ENCODE measurements around the gene RCAN3.
"Not testable (repeated sequence)": the region's sequence is repeated elsewhere in the genome, so short reads cannot be mapped to it uniquely, and the experiment has no call there.

The RCAN3 gene

DNA sequence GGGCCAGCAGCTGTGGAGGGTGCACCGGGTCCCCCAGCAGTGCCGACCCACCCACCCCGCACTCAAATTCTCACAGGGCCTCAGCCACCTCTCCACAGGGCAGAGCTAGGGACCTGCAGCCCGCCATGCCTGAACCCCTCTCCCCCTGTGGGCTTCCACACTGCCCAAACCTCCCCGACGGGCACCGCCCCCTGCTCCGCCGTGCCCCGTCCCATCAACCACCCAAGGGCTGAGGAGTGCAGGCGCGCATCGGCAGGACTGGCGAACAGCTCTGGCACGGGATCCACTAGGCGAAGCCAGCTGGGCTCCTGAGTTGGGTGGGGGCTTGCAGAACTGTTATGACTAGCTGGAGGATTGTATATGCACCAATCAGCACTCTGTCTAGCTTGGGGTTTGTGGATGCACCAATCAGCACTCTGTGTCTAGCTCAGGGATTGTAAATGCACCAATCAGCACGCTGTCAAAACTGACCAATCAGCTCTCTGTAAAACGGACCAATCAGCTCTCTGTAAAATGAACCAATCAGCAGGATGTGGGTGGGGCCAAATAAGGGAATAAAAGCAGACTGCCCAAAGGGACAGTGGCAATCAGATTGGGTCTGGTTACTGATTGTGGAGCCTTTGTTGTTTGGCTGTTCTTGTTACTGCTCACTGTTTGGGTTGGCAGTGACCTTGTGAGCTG lies 12.4 kb upstream of the RCAN3 start:
- in situ Hi-C loops (cut with HindIII; ENCODE audit: low pct_unique_long_range_greater_than_20kb, low sequenced_read_pairs), result no loop called here
- no peak for DNase-seq (ENCODE audit: low read depth in 1 of 2, low spot score in 1 of 2)
- no peak for TF ChIP-seq JUND (IDR thresholded peaks at IDR 0.05; ENCODE audit: low read depth)

- peak in 1 of 2 experiments; percentile 7 for DNase-seq (ENCODE audit: low read depth in 1 of 2, low spot score in 1 of 2)
- TF ChIP-seq JUND (IDR thresholded peaks at IDR 0.05; ENCODE audit: low read depth), result no peak
- in situ Hi-C loops (cut with HindIII; ENCODE audit: low pct_unique_long_range_greater_than_20kb, low sequenced_read_pairs), result no loop called here
Measured at GRCh38 chr1:24491577-24492360, 10.9 kb upstream of the RCAN3 start.

- DNase-seq (ENCODE audit: low read depth in 1 of 2, low spot score in 1 of 2); in situ Hi-C loops (cut with HindIII; ENCODE audit: low pct_unique_long_range_greater_than_20kb, low sequenced_read_pairs): not testable (repeated sequence)
Measured at GRCh38 chr1:24492935-24493334, 9.7 kb upstream of the RCAN3 start.

DNA sequence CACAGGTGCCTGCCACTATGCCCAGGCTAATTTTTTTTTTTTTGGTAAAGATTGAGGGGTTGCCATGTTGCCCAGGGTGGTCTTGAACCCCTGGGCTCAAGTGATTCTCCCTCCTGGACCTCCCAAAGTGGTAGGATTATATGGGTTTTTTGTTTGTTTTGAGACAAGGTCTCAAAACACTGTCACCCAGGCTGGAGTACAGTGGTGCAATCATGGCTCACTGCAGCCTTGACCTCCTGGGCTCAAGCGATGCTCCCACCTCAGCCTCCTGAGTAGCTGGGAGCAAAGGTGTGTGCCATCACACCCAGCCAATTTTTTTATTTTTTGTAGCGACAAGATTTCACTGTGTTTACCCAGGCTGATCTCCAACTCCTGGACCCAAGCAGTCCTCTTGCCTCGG lies 8.9 kb upstream of the RCAN3 start:
- in situ Hi-C loops (cut with HindIII; ENCODE audit: low pct_unique_long_range_greater_than_20kb, low sequenced_read_pairs), result no loop called here
- TF ChIP-seq JUND (IDR thresholded peaks at IDR 0.05; ENCODE audit: low read depth), result no peak

DNA sequence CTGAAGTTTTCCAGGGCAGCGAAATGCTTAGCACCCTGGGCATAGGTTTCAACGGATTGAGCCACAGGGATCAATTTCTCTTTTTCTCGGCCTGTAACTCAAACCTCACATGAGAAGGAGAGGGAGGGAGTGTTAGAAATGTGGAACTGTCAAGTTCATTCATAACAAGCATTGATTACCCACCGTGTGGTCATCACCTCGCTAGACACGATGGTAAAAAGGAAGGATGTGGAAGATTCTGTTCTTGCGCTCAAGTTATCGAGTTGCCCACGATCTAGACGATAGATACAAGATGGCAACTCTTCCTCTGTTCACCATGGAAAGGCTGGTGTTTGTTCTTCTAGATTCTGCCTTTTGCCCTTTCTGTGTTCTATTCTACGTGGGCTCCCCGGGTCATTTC lies 4.0 kb upstream of the RCAN3 start:
- no peak for DNase-seq (ENCODE audit: low read depth in 1 of 2, low spot score in 1 of 2)
- in situ Hi-C loops (cut with HindIII; ENCODE audit: low pct_unique_long_range_greater_than_20kb, low sequenced_read_pairs), result no loop called here

More for the DNA sequence above, 8.9 kb upstream of the RCAN3 start:
- no peak for DNase-seq (ENCODE audit: low read depth in 1 of 2, low spot score in 1 of 2)

DNA sequence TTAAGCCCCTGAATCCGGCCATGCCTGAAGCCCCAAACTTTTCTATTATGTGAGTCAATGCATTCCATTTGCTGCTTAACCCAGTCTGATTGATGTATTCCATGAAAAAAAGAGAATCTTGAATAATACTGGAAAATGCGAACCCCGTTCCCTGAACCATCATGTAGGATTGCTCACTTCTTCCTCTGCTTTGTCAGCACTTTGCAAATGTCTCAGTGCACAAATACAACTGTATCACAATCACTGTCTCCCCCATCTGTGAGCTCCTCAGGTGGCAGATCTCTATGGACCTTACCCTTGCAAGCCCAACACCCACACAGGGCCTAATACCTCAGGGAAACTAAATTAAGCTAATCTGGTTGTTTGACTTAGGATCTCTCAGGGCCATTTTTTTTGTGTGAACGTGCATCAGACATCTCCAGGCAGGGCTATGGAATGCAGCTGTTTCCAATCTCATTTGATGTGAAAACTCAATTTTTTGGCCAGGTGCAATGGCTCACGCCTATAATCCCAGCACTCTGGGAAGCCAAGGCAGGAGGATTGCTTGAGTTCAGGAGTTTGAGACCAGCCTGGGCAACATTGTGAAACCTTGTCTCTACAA lies 2.1 kb upstream of the RCAN3 start:
- in situ Hi-C loops (cut with HindIII; ENCODE audit: low pct_unique_long_range_greater_than_20kb, low sequenced_read_pairs), result no loop called here
- no peak for TF ChIP-seq JUND (IDR thresholded peaks at IDR 0.05; ENCODE audit: low read depth)
- no peak for DNase-seq (ENCODE audit: low read depth in 1 of 2, low spot score in 1 of 2)

More for the DNA sequence above, 4.0 kb upstream of the RCAN3 start:
- TF ChIP-seq JUND (IDR thresholded peaks at IDR 0.05; ENCODE audit: low read depth), result no peak

GRCh38 chr1:24501371-24502064 lies 1.1 kb upstream of the RCAN3 start:
- DNase-seq (ENCODE audit: low read depth in 1 of 2, low spot score in 1 of 2), result no peak
- in situ Hi-C loops (cut with HindIII; ENCODE audit: low pct_unique_long_range_greater_than_20kb, low sequenced_read_pairs), result no loop called here
- no peak for TF ChIP-seq JUND (IDR thresholded peaks at IDR 0.05; ENCODE audit: low read depth)

DNA sequence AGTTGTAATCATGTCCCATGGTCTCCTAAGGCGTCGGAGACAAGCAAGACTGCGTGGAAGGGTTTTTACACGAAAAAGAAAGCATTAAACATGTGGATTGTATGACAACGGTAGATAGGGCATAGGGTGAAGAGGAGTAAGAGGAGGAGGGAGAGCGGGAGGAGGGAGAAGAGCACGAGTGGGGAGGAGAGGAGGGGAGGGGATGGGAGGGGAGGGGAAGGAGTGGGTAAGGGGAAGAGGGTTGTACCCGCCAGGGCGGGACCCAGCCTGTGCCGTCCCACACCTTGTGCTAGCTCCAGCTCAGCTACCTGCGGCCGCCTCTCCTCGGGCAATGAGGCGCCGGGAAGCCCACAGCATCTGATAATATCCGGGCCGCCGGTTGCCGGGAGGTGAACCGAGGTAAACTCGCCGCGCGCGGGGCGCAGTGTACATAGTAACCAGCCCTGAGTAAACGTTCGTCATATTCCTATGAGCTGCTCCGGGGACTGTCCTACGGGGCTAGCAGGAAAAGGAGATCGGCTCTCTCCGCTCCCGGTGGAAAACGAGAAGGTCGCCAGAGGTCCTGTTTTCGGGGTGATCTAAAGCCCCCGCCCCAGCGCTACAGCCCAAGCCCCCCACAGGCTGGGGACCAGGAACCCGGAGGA lies 449 bp upstream of the RCAN3 start:
- in situ Hi-C loops (cut with HindIII; ENCODE audit: low pct_unique_long_range_greater_than_20kb, low sequenced_read_pairs), result no loop called here
- peak; percentile 63 to 82 for DNase-seq (ENCODE audit: low read depth in 1 of 2, low spot score in 1 of 2)
- no peak for TF ChIP-seq JUND (IDR thresholded peaks at IDR 0.05; ENCODE audit: low read depth)

GRCh38 chr1:24503059-24503751 lies 569 bp downstream of the RCAN3 start:
- DNase-seq (ENCODE audit: low read depth in 1 of 2, low spot score in 1 of 2), result peak in 1 of 2 experiments; percentile 41
- TF ChIP-seq JUND (IDR thresholded peaks at IDR 0.05; ENCODE audit: low read depth), result no peak
- in situ Hi-C loops (cut with HindIII; ENCODE audit: low pct_unique_long_range_greater_than_20kb, low sequenced_read_pairs), result no loop called here

DNA sequence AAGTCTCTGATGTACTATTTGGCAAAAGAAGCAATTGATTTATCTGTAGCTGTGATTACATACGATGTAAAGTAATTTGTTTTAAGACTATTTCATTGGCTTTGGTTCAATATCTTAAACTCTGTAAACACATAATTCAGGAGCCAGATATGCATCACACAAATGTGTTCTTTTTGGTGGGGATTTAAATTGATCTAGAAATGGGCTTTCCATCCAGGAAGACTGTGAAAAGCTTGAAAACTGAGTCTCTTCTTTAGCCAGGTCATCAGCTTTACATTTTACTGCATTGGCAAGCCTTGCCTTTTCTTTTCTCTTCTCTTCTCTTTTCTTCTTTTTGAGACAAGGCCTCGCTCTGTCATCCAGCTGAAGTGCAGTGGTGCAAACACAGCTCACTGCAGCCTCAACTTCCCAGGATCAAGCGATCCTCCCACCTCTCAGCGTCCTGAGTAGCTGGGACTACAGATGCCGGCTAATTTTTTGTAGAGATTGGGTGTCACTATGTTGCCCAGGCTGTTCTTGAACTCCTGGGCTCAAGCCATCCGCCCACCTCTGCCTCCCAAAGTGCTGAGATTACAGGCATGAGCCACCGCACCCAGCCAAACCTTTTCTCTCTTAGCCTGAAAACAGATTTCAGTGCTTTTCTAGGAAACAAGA lies 1.4 kb downstream of the RCAN3 start:
- TF ChIP-seq JUND (IDR thresholded peaks at IDR 0.05; ENCODE audit: low read depth), result no peak
- DNase-seq (ENCODE audit: low read depth in 1 of 2, low spot score in 1 of 2), result no peak
- in situ Hi-C loops (cut with HindIII; ENCODE audit: low pct_unique_long_range_greater_than_20kb, low sequenced_read_pairs), result no loop called here

GRCh38 chr1:24504560-24504959 lies 1.9 kb downstream of the RCAN3 start:
- in situ Hi-C loops (cut with HindIII; ENCODE audit: low pct_unique_long_range_greater_than_20kb, low sequenced_read_pairs), result no loop called here
- no peak for DNase-seq (ENCODE audit: low read depth in 1 of 2, low spot score in 1 of 2)
- TF ChIP-seq JUND (IDR thresholded peaks at IDR 0.05; ENCODE audit: low read depth), result no peak
